BE2C (cell line): Measurements from ENCODE around the gene SMURF1.

Experiments
- DNase-seq: peaks from one replicate; pipeline ENCODE4 v3.0.0-alpha.2; 2020
- H3K27me3 ChIP-seq: fragments of 250-450 bp; sonication (Bioruptor Pico); 2 replicates; pipeline ENCODE4 v1.5.1; 2020; ENCODE audit warnings: mild to moderate bottlenecking
- H3K36me3 ChIP-seq: fragments of 250-450 bp; sonication (Bioruptor Pico); 2 replicates; pipeline ENCODE4 v1.5.1; 2020; ENCODE audit warnings: mild to moderate bottlenecking
- H3K4me1 ChIP-seq: fragments of 250-450 bp; sonication (Bioruptor Pico); 2 replicates; pipeline ENCODE4 v1.5.1; 2020
- H3K4me3 ChIP-seq: 2 replicates; pipeline ENCODE4 v1.5.1; 2011; ENCODE audit warnings: low read depth, low read length
- H3K9me3 ChIP-seq: fragments of 250-450 bp; sonication (Bioruptor Pico); 2 replicates; pipeline ENCODE4 v1.5.1; 2020
- TF ChIP-seq, protein P1 (sequence below): IDR thresholded peaks from 2 replicates; pipeline ENCODE4 v1.5.1; 2012; ENCODE audit warnings: mild to moderate bottlenecking, low read depth, low read length

SMURF1 gene

DNA sequence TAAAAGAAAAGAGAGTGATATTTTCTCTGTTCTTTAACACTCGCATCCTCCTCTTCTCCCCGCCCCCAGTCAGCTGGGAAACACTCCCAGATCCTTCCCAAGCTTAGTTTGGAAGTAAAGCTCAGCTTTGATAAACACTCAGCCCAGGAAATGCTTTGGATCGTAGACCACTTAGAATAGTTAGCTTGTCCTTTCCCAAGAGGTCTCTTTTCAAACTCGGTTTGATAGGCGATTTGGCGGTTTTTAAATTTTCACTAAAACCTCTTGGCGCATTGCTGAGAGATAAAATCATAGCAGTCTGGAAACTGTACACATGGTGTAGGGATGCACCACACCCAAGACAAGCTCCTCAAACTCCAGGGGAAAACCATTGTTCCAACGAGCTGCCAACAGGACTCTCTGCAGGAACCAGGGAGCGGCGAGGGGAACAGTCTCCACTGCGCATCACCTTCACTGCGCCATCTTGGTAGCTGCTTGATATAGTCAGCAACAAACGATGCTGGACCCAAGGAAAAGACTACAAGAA, 22.3 kb downstream of the SMURF1 start:
- Histone ChIP-seq H3K27me3 (no peaks in the 10 kb centered on the region), H3K9me3 (no peaks in the 10 kb centered on the region), H3K4me3 (no peak overlapping the region), H3K36me3 (no peaks in the 10 kb centered on the region; the same call in 1 of the 2 replicates), H3K4me1 (no peaks in the 10 kb centered on the region)
- no peak for DNase-seq
- TF ChIP-seq, protein P1, sequence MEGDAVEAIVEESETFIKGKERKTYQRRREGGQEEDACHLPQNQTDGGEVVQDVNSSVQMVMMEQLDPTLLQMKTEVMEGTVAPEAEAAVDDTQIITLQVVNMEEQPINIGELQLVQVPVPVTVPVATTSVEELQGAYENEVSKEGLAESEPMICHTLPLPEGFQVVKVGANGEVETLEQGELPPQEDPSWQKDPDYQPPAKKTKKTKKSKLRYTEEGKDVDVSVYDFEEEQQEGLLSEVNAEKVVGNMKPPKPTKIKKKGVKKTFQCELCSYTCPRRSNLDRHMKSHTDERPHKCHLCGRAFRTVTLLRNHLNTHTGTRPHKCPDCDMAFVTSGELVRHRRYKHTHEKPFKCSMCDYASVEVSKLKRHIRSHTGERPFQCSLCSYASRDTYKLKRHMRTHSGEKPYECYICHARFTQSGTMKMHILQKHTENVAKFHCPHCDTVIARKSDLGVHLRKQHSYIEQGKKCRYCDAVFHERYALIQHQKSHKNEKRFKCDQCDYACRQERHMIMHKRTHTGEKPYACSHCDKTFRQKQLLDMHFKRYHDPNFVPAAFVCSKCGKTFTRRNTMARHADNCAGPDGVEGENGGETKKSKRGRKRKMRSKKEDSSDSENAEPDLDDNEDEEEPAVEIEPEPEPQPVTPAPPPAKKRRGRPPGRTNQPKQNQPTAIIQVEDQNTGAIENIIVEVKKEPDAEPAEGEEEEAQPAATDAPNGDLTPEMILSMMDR: no peak

DNA sequence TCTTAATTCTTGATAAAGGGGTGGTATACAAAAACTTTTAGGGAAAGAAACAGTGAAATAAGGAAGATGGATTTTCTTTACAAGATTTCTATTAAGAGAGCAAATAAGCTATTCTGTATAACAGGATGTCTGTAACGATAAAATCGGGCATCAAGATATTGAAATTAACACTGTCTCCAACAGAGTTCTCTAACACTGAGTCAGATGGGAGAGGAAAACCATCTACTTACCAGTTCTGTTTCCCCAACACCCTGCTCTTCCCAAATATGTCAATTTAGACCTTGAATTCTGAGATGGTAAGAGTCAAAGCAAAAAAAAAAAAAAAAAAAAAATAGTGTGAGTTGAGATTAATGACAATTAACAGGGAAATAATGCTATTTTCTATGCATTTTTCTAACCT, 23.0 kb downstream of the SMURF1 start:
- Histone ChIP-seq H3K9me3 (no peaks in the 10 kb centered on the region), H3K36me3 (no peaks in the 10 kb centered on the region; the same call in 1 of the 2 replicates), H3K4me1 (no peaks in the 10 kb centered on the region), H3K4me3 (no peak overlapping the region), H3K27me3 (no peaks in the 10 kb centered on the region)
- TF ChIP-seq, protein P1: no peak
- DNase-seq: no peak

DNA sequence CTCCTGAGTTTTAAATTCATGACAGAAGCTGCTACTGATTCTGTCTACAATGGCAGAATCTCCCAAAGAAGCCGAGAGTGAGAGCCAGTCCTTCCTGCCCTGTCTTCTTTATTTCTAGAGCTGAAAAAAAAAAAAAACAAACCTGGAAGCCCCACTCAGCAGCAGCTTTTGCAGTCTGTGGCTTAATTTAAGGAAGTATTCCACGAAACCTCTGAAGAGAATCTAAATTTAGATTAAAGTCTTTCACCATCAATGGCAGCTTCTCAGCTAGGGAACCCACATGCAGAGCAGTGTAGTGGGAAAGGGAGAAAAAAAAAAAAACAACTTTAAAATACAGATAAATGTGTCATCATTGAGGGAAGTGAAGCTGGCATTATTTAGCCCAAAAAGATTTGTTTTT, 23.4 kb downstream of the SMURF1 start:
- Histone ChIP-seq H3K36me3 (no peaks in the 10 kb centered on the region; the same call in 1 of the 2 replicates), H3K4me1 (no peaks in the 10 kb centered on the region), H3K4me3 (no peak overlapping the region), H3K9me3 (no peaks in the 10 kb centered on the region), H3K27me3 (no peaks in the 10 kb centered on the region)
- TF ChIP-seq, protein P1: no peak
- DNase-seq: no peak

DNA sequence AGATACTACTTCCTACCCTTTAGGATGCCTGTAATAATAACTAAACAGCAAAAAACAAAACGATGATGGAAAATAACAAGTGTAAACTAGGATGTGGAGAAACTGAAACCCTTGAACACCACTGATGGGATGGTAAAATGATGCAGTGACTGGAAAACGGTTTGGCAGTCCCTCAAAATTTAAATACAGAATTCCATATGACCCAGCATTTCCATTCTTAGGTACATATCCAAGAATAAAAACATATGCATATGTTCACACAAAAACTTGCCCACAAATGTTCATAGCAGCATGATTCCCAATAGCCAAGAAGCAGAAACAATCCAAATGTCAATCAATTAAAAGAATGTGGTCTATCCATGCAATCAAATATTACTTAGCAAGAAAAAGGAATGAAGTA, 25.8 kb downstream of the SMURF1 start:
- no peaks in the 10 kb centered on the region for H3K4me1 ChIP-seq
- no peaks in the 10 kb centered on the region; the same call in 1 of the 2 replicates for H3K36me3 ChIP-seq
- no peaks in the 10 kb centered on the region for H3K9me3 ChIP-seq
- no peaks in the 10 kb centered on the region for H3K27me3 ChIP-seq
- TF ChIP-seq, protein P1: no peak
- DNase-seq: no peak
- no peak overlapping the region for H3K4me3 ChIP-seq

DNA sequence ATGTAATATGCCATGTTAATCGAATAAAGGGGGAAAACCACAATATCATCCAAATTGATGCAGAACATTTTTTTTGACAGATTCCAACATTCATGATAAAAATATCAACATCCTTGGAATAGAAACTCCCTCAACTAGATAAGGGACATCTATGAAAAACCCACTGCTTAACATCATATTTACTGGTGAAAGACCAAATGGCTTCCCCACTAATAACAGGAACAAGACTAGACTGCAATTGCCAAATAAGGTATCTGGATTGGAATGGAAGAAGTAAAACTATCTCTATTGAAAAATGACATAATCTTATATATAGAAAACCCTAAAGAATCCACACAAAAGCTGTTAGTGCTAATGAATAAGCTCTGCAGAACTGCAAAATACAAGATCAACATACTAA, 27.8 kb downstream of the SMURF1 start:
- no peaks in the 10 kb centered on the region for H3K27me3 ChIP-seq
- H3K4me3 ChIP-seq: no peak overlapping the region

DNA sequence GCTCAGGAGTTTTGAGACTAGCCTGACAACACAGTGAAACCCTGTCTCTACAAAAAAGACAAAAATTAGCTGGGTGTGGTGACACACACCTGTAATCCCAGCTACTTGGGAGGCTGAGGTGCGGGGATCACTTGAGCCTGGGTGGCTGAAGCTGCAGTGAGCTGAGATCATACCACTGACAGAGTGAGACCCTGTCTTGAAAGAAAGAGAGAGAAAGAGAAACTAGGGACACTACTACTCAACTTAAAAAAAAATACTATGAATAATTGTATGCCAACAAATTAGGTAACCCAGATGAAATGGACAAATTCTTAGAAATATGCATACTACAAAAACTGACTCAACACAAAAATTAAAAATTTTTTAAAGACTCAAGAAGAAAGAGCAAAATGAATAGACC, 28.5 kb downstream of the SMURF1 start:
- no peak overlapping the region for H3K4me3 ChIP-seq
- no peak for DNase-seq
- H3K4me1 ChIP-seq: no peaks in the 10 kb centered on the region
- no peaks in the 10 kb centered on the region; the same call in 1 of the 2 replicates for H3K36me3 ChIP-seq
- TF ChIP-seq, protein P1: no peak
- H3K9me3 ChIP-seq: no peaks in the 10 kb centered on the region
- no peaks in the 10 kb centered on the region for H3K27me3 ChIP-seq

More for the DNA sequence above, 27.8 kb downstream of the SMURF1 start:
- Histone ChIP-seq H3K9me3 (no peaks in the 10 kb centered on the region), H3K36me3 (no peaks in the 10 kb centered on the region; the same call in 1 of the 2 replicates), H3K4me1 (no peaks in the 10 kb centered on the region)
- DNase-seq: no peak
- TF ChIP-seq, protein P1: no peak
